ENCODE data around the gene MTG2. TPM values are rescaled to one million over a fixed set of nuclear protein-coding genes. Genes with fewer than 3 reads are reported as not detected.

MTG2 gene
- total and polyA plus RNA-seq, 2 of the 8 experiments (the other 6 are each of a cell fraction or from before 2014, with no cell fraction given): 14.4 to 22.8 TPM

DNA sequence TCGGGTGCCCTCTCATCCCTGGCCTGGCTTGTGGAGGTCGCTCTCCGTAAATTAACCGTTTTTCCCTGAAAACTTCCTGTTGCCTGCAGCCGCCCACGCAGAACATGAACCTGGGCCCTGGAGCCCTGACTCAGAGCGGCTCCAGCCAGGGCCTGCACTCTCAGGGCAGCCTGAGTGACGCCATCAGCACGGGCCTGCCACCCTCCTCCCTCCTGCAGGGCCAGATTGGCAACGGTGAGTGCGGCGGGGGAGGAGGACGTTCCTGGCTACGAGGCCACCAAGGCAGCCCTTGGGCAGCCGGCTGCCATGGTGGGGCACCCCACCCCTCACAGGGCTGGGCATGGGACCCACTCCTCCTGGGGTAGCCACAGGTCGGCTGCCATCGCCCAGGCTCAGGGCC is 21.5 kb upstream of the MTG2 start (continued):
- TF ChIP-seq, protein P1, sequence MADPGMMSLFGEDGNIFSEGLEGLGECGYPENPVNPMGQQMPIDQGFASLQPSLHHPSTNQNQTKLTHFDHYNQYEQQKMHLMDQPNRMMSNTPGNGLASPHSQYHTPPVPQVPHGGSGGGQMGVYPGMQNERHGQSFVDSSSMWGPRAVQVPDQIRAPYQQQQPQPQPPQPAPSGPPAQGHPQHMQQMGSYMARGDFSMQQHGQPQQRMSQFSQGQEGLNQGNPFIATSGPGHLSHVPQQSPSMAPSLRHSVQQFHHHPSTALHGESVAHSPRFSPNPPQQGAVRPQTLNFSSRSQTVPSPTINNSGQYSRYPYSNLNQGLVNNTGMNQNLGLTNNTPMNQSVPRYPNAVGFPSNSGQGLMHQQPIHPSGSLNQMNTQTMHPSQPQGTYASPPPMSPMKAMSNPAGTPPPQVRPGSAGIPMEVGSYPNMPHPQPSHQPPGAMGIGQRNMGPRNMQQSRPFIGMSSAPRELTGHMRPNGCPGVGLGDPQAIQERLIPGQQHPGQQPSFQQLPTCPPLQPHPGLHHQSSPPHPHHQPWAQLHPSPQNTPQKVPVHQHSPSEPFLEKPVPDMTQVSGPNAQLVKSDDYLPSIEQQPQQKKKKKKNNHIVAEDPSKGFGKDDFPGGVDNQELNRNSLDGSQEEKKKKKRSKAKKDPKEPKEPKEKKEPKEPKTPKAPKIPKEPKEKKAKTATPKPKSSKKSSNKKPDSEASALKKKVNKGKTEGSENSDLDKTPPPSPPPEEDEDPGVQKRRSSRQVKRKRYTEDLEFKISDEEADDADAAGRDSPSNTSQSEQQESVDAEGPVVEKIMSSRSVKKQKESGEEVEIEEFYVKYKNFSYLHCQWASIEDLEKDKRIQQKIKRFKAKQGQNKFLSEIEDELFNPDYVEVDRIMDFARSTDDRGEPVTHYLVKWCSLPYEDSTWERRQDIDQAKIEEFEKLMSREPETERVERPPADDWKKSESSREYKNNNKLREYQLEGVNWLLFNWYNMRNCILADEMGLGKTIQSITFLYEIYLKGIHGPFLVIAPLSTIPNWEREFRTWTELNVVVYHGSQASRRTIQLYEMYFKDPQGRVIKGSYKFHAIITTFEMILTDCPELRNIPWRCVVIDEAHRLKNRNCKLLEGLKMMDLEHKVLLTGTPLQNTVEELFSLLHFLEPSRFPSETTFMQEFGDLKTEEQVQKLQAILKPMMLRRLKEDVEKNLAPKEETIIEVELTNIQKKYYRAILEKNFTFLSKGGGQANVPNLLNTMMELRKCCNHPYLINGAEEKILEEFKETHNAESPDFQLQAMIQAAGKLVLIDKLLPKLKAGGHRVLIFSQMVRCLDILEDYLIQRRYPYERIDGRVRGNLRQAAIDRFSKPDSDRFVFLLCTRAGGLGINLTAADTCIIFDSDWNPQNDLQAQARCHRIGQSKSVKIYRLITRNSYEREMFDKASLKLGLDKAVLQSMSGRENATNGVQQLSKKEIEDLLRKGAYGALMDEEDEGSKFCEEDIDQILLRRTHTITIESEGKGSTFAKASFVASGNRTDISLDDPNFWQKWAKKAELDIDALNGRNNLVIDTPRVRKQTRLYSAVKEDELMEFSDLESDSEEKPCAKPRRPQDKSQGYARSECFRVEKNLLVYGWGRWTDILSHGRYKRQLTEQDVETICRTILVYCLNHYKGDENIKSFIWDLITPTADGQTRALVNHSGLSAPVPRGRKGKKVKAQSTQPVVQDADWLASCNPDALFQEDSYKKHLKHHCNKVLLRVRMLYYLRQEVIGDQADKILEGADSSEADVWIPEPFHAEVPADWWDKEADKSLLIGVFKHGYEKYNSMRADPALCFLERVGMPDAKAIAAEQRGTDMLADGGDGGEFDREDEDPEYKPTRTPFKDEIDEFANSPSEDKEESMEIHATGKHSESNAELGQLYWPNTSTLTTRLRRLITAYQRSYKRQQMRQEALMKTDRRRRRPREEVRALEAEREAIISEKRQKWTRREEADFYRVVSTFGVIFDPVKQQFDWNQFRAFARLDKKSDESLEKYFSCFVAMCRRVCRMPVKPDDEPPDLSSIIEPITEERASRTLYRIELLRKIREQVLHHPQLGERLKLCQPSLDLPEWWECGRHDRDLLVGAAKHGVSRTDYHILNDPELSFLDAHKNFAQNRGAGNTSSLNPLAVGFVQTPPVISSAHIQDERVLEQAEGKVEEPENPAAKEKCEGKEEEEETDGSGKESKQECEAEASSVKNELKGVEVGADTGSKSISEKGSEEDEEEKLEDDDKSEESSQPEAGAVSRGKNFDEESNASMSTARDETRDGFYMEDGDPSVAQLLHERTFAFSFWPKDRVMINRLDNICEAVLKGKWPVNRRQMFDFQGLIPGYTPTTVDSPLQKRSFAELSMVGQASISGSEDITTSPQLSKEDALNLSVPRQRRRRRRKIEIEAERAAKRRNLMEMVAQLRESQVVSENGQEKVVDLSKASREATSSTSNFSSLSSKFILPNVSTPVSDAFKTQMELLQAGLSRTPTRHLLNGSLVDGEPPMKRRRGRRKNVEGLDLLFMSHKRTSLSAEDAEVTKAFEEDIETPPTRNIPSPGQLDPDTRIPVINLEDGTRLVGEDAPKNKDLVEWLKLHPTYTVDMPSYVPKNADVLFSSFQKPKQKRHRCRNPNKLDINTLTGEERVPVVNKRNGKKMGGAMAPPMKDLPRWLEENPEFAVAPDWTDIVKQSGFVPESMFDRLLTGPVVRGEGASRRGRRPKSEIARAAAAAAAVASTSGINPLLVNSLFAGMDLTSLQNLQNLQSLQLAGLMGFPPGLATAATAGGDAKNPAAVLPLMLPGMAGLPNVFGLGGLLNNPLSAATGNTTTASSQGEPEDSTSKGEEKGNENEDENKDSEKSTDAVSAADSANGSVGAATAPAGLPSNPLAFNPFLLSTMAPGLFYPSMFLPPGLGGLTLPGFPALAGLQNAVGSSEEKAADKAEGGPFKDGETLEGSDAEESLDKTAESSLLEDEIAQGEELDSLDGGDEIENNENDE (IDR thresholded peaks at IDR 0.05; ENCODE audit: insufficient replicate concordance, low read length): no peak
- no peak for TF ChIP-seq BACH1 (IDR thresholded peaks at IDR 0.05; ENCODE audit: low read length)
- TF ChIP-seq FOSL1 (IDR thresholded peaks at IDR 0.05; ENCODE audit: insufficient read depth, low read depth, low read length): no peak
- TF ChIP-seq BRCA1 (IDR thresholded peaks at IDR 0.05; ENCODE audit: low read depth, low read length): no peak
- TF ChIP-seq EZH2 (IDR thresholded peaks at IDR 0.05; ENCODE audit: low read depth, low read length, severe bottlenecking): no peak
- no peak for TF ChIP-seq RNF2 (IDR thresholded peaks at IDR 0.05; ENCODE audit: borderline replicate concordance, low read depth, low read length, missing control alignments, poor library complexity, severe bottlenecking)
- TF ChIP-seq POLR2AphosphoS5 (IDR thresholded peaks at IDR 0.05; ENCODE audit: low read depth, low read length): no peak
- no peak for TF ChIP-seq CBX5 (IDR thresholded peaks at IDR 0.05; ENCODE audit: low read depth, low read length)
- TF ChIP-seq BCL11A (IDR thresholded peaks at IDR 0.05; ENCODE audit: low read depth in 2 of 2, low read length in 2 of 2): no peak
- TF ChIP-seq ASH2L (IDR thresholded peaks at IDR 0.05; ENCODE audit: low read length): no peak
- TF ChIP-seq RAD21 (IDR thresholded peaks at IDR 0.05 in 1 of 2, conservative IDR thresholded peaks at IDR 0.05 in 1 of 2; ENCODE audit: low read depth in 2 of 2, low read length in 2 of 2): no peak
- TF ChIP-seq HDAC6 (IDR thresholded peaks at IDR 0.05; ENCODE audit: low read depth, low read length): no peak
